IPS DF 6.9 (cell line): Measurements from ENCODE around the gene UBE2V1.

Source experiments
- DNase-seq: peaks from one replicate; pipeline ENCODE4 v3.0.0-alpha.2; 2013; ENCODE audit warnings: low read depth, low spot score
- H3K27ac ChIP-seq: one replicate; pipeline ENCODE4 v1.5.1; 2013; ENCODE audit warnings: low read length, control low read depth
- H3K27me3 ChIP-seq: 2 replicates; pipeline ENCODE4 v1.6.1; 2013; ENCODE audit warnings: mild to moderate bottlenecking, low read length; ENCODE audit not compliant: control insufficient read depth, insufficient read depth
- H3K36me3 ChIP-seq: 2 replicates; pipeline ENCODE4 v1.6.1; 2013; ENCODE audit warnings: low read length; ENCODE audit not compliant: control insufficient read depth, insufficient read depth
- H3K4me1 ChIP-seq: 2 replicates; pipeline ENCODE4 v1.6.1; 2013; ENCODE audit warnings: low read length; ENCODE audit not compliant: control insufficient read depth, insufficient read depth
- H3K4me3 ChIP-seq: 2 replicates; pipeline ENCODE4 v1.5.1; 2013; ENCODE audit warnings: mild to moderate bottlenecking, low read length
- H3K9me3 ChIP-seq: 2 replicates; pipeline ENCODE4 v1.6.1; 2013; ENCODE audit warnings: low read length, inconsistent platforms; ENCODE audit not compliant: control insufficient read depth, insufficient read depth
- WGBS: extraction: QIAGEN DNeasy Blood & Tissue Kit; methylation state at CpG from one replicate; pipeline ENCODE4 v1.1.7; 2013; ENCODE audit warnings: mixed read lengths, missing lambda C conversion rate; ENCODE audit not compliant: insufficient read length, insufficient coverage; 5-methylcytosine and 5-hydroxymethylcytosine counted together

The UBE2V1 gene

DNA sequence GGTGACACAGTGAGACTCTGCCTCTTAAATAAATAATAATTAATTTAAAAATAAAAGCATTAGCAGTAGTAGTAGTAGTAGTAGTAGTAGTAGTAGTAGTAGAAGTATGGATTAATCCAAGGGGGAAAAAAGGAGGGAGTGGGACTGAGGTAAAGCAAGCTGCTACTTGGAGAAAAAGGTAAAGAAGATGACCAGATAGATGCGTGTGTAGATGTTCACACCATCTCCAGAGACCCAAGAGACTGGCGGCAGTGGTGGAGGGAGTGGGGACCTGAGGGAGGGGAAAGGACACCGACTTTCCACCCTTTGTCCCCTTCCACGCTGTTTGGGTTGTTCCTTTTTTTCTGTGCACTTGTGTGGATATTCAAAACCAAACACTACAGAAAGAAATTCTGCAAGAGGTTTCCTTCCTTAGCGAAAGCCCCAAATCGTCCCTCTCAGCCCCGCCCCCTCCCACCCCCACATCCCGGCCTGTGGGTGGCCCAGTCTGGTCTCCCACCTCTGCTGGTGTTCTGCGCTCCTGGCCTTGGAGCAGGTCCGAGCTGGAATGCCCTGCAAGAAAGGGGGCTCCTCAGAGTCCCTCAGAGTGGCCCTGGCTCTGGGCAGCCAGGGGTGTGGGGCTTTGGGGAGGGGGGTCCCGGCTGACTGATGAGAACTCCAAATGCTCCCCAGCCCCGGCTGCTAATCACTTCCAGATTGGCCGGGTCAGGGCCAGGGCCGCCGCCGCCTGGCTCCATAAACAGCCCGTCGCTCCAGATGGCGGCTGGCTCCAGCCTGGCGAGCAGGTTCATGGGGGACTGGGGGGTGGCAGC lies 60.2 kb downstream of the UBE2V1 start:
- H3K4me3 ChIP-seq = no peak overlapping the region
- no CpG with 5 or more reads among the region's 20 CpGs for WGBS
- no peak overlapping the region for H3K27ac ChIP-seq

GRCh38 chr20:50050660-50051308 lies 62.2 kb downstream of the UBE2V1 start:
- Histone ChIP-seq H3K9me3 (no peaks in the 10 kb centered on the region), H3K4me3 (no peak overlapping the region), H3K36me3 (no peaks in the 10 kb centered on the region), H3K27me3 (no peaks in the 10 kb centered on the region), H3K27ac (no peak overlapping the region), H3K4me1 (no peaks in the 10 kb centered on the region)
- no peak for DNase-seq
- no CpG with 5 or more reads among the region's 11 CpGs for WGBS

More for the DNA sequence above, 60.2 kb downstream of the UBE2V1 start:
- Histone ChIP-seq H3K9me3 (no peaks in the 10 kb centered on the region), H3K4me1 (no peaks in the 10 kb centered on the region), H3K36me3 (no peaks in the 10 kb centered on the region), H3K27me3 (no peaks in the 10 kb centered on the region)
- no peak for DNase-seq

GRCh38 chr20:50050214-50050613 lies 62.7 kb downstream of the UBE2V1 start:
- DNase-seq = no peak
- Histone ChIP-seq H3K27ac (no peak overlapping the region), H3K9me3 (no peaks in the 10 kb centered on the region), H3K36me3 (no peaks in the 10 kb centered on the region), H3K4me1 (no peaks in the 10 kb centered on the region), H3K27me3 (no peaks in the 10 kb centered on the region), H3K4me3 (no peak overlapping the region)
- no CpG with 5 or more reads among the region's 5 CpGs for WGBS

DNA sequence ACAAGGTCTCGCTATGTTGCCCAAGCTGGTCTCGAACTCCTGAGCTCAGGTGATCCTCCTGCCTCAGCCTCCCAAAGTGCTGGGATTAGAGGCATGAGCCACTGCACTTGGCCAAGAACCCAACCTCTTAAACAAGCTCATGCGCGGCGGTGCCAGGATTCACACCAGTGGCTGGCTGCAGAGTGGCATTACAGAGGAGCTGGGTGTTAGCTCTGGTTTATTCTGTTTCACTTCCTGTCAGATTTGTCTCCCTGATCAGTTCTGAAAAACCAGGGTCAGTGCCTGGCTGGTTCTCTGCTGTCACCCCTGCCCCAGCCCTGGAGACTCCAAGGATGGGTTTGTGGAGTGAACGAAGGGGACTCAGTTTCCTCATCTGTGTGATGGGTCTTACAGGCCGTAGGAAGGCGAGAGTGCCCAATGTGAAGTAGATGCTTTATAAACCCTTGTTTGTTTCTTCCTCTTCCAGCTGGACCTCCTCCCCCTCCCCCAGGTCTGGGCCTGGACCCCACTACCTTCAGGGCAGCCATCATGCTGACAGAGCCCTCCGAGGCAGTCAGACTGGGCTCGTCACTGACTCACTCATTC lies 63.4 kb downstream of the UBE2V1 start:
- DNase-seq = no peak
- no CpG with 5 or more reads among the region's 10 CpGs for WGBS
- H3K9me3 ChIP-seq = no peaks in the 10 kb centered on the region
- no peak overlapping the region for H3K4me3 ChIP-seq
- no peaks in the 10 kb centered on the region for H3K4me1 ChIP-seq
- H3K27ac ChIP-seq = no peak overlapping the region
- H3K27me3 ChIP-seq = no peaks in the 10 kb centered on the region
- H3K36me3 ChIP-seq = no peaks in the 10 kb centered on the region

- no peak overlapping the region for H3K4me3 ChIP-seq
- DNase-seq = no peak
- H3K9me3 ChIP-seq = no peaks in the 10 kb centered on the region
- no CpG with 5 or more reads among the region's 16 CpGs for WGBS
- no peaks in the 10 kb centered on the region for H3K27me3 ChIP-seq
- no peak overlapping the region for H3K27ac ChIP-seq
- H3K4me1 ChIP-seq = no peaks in the 10 kb centered on the region
- H3K36me3 ChIP-seq = no peaks in the 10 kb centered on the region
Measured at GRCh38 chr20:50048420-50049166, 64.4 kb downstream of the UBE2V1 start.

DNA sequence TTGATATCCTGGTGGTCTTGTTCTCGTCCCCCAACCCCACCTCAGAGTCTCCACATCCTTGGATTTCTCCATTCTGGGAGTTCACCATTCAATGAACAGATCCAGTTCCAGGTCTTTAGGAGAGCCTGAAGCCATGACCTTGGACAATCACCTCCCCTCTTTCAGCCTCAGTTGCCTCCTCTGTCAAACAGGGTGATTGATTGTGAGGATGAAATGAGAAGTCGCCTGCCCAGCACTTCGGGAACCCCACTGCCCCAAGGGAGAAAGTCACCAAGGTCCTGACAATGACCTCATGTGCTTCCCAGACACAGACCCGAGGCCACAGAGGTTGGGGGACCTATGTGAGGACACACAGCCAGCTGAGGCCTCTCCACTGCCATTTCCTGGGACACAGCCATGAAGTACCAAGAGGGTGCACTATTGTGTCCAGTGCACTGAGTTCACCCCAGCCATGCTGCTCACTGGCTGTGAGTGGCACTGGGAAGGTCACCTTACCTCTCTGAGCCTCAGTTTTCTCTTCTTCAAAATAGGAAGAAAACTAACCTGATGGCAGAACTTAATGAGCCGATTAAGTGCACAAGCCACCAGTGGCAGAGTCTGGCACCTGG lies 68.5 kb downstream of the UBE2V1 start:
- no peak for DNase-seq
- Histone ChIP-seq H3K9me3 (no peaks in the 10 kb centered on the region), H3K4me1 (no peaks in the 10 kb centered on the region; the same call in 1 of the 2 replicates), H3K27ac (no peak overlapping the region), H3K27me3 (no peaks in the 10 kb centered on the region), H3K36me3 (no peaks in the 10 kb centered on the region), H3K4me3 (no peak overlapping the region)
- WGBS = no CpG with 5 or more reads among the region's 5 CpGs

GRCh38 chr20:50043573-50044352 lies 69.2 kb downstream of the UBE2V1 start:
- Histone ChIP-seq H3K27ac (no peak overlapping the region), H3K27me3 (no peaks in the 10 kb centered on the region), H3K9me3 (no peaks in the 10 kb centered on the region), H3K4me3 (no peak overlapping the region), H3K4me1 (no peaks in the 10 kb centered on the region; the same call in 1 of the 2 replicates), H3K36me3 (no peaks in the 10 kb centered on the region)
- no peak for DNase-seq
- WGBS = no CpG with 5 or more reads among the region's 22 CpGs

- no peaks in the 10 kb centered on the region for H3K9me3 ChIP-seq
- no peaks in the 10 kb centered on the region; the same call in 1 of the 2 replicates for H3K4me1 ChIP-seq
- no CpG with 5 or more reads among the region's 10 CpGs for WGBS
Measured at GRCh38 chr20:50042370-50043313, 70.3 kb downstream of the UBE2V1 start.

More at GRCh38 chr20:50042370-50043313, 70.3 kb downstream of the UBE2V1 start:
- no peak overlapping the region for H3K27ac ChIP-seq
- no peak for DNase-seq
- H3K36me3 ChIP-seq = no peaks in the 10 kb centered on the region
- no peak overlapping the region for H3K4me3 ChIP-seq
- no peaks in the 10 kb centered on the region for H3K27me3 ChIP-seq
